ENCODE measurements around the gene MAPT.
"Not testable (repeated sequence)": the region's sequence is repeated elsewhere in the genome, so short reads cannot be mapped to it uniquely, and the experiment has no call there.

The MAPT gene

DNA sequence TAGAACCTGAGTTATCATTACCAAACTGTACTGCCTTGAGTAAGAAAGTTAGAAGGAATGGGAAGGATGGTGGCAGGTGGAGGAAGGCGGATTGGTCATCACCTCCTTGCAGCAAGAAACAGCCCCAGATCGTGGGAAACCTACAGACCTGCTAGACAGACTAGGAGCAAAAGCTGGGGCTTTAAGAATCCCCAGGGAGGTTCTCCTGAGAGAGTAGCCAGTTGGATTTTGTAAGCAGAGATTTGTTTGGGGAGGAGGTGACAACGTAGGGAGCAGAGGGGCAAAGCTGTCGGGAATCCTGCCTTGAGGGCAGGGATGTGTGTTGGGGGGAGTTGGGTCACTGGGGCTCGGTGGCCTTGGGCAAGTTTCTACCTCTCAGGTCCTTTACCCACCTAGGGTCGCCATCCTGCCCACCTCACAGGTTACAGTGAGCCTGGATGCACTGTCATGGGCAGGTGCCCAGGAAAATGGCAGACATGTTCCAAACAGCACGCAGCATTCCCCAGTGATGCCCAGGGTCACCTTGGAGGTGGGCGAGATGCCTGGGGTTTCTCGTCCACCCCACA lies 55.5 kb downstream of the MAPT start:
- no peak for DNase-seq (ENCODE audit: low read depth in 1 of 2, low spot score in 1 of 2)

DNA sequence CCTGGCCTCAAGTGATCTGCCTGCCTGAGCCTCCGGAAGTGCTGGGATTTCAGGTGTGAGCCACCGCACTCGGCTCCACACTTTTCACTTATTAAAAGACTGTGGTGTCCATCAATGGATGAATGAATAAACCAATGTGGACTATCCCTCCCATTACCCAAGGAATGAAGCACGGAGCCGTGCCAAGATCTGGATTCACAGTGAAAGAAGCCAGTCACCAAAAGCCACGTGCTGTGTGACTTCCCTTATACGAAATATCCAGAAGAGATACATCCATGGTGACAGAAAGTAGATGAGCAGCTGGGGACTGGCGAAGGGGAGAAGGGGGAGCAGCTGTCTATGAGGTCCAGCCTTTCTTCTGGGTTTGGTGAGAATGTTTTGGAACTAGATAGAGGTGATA lies 56.5 kb downstream of the MAPT start:
- no peak for DNase-seq (ENCODE audit: low read depth in 1 of 2, low spot score in 1 of 2)

DNA sequence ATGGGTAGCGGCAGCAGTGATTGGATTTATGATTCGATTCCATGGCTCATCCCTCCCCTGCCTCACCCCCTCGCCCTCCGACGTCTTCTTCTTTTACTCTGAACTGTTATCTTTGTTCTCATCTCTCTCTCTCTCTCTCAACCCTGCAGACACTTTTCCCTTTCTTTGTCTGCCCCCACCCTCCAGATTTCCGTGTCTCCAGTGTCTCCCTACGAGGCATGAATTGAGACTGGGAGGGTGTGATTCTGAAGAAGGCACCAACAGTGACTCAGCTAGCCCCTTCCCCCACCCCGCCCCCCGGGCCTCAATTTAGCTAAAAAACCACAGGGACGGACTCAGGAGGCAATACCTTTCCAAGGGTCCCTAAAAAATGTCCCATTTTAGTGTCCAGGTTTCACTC lies 57.0 kb downstream of the MAPT start:
- no peak for DNase-seq (ENCODE audit: low read depth in 1 of 2, low spot score in 1 of 2)

DNA sequence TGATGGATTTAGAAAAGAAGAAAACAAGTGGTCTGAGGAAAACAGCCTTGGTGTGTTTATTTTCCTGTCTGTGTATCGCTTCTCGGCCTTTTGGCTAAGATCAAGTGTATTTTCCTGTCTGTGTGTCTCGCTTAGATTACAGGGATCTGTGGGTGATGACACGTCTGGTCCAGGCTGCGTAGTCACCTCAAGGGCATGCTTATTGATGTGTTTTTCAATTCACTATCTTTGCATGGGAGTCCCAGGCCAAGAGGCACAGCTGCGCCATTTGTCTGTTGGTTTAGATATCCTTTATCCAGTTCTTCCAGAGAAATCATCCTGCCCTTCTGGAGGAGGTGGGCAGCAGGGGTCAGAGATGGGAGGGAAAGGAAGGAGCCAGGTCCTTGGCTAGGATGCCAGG lies 57.6 kb downstream of the MAPT start:
- DNase-seq (ENCODE audit: low read depth in 1 of 2, low spot score in 1 of 2) = no peak

DNA sequence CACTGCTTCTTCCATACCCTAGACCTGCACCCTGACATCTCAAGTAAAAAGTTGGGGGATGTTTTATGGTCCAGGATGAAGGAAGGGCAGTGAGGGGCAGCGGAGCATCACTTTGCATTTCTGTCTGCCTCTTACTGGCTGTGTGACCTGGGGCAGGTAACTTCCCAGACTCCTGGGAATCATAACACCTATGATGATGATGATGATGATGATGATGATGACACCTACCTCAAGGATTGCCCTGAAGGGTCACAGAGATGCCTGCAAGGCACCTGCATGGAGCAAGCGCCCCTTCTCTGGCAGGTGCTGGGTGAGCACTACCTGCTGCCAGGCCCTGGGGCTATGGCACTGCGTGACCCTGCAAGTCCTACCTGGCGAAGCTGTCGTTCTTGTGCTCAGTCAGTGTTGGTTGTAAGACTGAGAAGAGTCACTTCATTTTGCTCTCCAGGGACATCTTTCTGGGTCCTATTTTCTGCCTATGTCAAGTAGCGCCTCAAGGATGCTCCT lies 58.5 kb downstream of the MAPT start:
- no peak for DNase-seq (ENCODE audit: low read depth in 1 of 2, low spot score in 1 of 2)

DNA sequence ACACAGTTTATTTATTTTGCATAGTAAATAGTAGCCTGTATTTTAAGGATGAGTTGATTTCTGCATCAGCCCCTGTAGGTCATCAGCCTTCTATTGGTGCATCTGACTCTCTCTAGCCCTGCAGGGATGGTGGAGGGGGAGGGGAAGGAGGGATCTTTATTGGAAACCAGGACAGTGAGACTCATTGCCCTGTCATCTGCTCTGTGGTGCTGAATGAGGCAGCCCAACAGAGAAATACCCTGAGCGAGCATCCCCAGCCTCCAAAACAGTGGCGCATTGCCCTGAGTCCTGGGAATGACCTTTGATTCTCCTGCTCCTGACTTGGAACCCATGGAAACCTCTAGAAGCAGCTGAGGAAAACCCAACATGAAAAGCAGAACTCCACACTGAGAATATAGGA lies 59.2 kb downstream of the MAPT start:
- DNase-seq (ENCODE audit: low read depth in 1 of 2, low spot score in 1 of 2) = no peak

DNA sequence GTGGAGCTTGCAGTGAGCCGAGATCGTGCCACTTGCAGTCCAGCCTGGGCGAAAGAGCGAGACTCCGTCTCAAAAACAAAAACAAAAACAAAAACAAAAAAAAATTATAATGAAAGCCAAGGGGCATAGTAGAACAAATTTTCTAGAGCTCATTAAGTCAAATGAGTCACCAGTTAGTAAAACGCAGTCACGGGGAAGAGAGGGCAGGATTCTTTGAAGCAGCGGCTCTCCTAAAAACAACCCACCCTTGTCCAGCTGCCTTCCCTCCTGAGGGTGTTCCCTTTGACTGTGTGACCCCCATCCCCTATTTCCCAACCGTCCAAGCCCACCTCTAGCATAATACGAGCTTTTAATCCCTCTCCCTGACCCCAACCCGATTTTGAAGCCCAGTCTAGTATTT lies 60.6 kb downstream of the MAPT start:
- no peak for DNase-seq (ENCODE audit: low read depth in 1 of 2, low spot score in 1 of 2)

DNA sequence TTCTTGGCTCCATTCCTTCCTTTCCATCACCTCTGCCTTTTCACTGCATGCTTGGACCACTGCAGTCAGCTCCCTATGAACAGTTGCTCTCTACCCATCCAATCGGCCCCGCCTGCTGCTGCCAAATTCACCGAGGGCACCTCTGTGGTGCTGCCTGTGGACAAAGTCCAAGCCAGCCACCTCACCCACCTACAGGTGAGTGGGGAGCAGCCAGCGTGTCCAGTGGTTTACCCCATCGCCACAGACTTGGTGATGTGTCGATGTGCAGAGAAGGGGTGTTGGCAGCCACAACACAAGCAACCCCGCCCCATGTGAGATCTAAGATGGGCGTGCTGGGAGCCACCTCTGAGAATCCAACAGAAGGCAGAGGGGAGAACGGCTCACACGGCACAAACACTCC lies 61.0 kb downstream of the MAPT start:
- DNase-seq (ENCODE audit: low read depth in 1 of 2, low spot score in 1 of 2) = no peak

DNA sequence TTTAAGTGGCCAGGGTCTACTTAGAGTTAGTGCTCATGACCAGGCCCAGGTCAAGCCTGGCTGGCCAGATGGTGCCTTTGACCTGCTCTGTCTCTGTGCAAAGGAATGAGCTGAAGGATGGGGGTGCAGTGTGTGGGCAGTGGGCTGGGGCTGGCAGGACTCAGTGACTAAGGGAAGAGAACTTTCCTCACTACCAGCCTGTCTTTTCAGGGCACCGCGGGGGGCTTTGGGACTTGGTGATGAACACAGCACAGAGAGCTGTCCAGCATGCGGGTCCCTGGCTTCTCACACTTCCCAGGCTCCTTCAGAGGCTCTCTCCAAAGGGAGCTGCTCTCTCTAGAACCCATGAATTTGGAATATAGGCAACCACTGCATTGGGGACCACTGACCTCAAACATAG lies 61.7 kb downstream of the MAPT start:
- DNase-seq (ENCODE audit: low read depth in 1 of 2, low spot score in 1 of 2) = no peak

DNA sequence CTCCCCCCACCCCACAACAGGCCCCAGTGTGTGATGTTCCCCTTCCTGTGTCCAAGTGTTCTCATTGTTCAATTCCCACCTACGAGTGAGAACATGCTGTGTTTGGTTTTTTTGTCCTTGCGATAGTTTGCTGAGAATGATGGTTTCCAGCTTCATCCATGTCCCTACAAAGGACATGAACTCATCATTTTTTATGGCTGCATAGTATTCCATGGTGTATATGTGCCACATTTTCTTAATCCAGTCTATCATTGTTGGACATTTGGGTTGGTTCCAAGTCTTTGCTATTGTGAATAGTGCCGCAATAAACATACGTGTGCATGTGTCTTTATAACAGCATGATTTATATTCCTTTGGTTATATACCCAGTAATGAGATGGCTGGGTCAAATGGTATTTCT lies 62.4 kb downstream of the MAPT start:
- not testable (repeated sequence) for DNase-seq (ENCODE audit: low read depth in 1 of 2, low spot score in 1 of 2)

DNA sequence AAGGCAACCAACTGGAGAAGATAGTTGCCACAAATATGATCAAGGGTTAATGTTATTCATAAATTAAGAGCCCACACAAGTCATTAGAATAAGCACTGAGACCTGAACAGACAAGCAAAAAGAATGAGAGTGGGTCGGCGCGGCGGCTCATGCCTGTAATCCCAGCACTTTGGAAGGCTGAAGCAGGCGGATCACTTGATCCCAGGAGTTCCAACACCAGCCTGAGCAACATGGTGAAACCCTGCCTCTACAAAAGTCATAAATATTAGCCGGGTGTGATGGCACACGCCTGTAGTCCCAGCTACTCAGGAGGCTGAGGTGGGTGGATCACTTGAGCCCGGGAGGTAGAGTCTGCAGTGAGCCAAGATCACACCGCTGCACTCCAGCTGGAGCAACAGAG lies 64.0 kb downstream of the MAPT start:
- no peak for DNase-seq (ENCODE audit: low read depth in 1 of 2, low spot score in 1 of 2)

DNA sequence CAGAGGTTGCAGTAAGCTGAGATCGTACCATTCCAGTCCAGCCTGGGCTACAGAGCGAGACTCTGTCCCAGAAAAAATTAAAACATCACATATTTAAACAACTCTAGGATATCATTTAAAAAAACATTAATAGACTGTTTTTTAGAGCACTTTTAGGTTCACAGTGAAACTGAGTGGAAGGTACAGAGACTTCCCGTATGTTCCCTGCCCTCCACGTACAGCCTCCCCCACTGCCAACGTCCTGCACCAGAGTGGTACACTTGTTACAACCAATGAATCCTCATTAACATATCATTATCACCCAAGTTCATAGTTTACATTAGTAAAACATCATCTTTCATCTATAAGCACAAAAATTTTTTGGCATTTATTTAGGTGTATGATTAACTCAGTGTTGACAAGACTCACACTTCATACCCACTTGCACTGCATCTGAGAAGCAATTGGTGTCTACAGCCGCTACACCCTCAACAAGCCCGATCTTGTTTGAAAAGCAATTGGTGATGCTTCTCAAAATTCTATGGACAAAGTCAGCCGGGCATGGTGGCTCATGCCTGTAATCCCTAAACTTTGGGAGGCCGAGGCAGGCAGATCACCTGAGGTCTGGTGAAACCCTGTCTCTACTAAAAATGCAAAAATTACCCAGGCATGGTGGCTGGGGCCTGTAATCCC lies 64.8 kb downstream of the MAPT start:
- no peak for DNase-seq (ENCODE audit: low read depth in 1 of 2, low spot score in 1 of 2)

DNA sequence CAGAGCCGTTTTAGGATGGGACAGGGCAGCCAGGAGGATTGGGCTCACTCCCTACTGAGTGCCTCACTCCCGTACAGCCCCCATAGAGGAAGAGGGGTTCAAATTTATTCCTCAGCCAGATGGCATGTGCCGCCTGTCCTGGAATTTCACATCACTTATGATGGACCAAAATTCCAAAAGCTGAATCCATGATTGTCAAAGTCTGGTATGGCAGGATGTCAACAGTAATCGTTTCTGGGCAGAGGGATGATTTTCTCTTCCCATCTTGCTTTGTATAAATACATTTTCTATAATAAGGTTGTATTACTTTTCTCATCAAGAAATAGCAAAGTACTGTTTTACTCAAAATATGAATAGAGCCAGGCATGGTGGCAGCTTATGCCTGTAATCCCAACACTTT lies 66.0 kb downstream of the MAPT start:
- no peak for DNase-seq (ENCODE audit: low read depth in 1 of 2, low spot score in 1 of 2)

DNA sequence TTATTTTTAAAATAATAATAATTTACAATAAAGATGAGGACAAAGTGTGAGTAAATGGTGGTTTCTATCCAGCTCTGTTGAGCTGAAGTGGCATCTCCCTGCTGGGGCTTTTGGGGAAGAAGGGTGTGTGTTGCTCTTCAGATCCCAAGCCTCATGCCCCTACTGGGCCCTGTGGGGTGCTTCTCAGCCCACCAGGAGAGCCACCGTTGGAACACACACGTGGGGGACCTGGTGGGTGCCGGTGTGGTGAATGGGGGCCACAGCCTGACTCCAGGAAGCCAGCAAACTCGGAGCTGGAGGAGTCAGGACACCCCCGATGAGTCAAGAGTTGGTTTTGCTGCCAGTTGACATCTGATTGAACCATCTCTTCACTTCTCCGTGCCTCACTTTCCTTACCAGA lies 66.9 kb downstream of the MAPT start:
- no peak for DNase-seq (ENCODE audit: low read depth in 1 of 2, low spot score in 1 of 2)

DNA sequence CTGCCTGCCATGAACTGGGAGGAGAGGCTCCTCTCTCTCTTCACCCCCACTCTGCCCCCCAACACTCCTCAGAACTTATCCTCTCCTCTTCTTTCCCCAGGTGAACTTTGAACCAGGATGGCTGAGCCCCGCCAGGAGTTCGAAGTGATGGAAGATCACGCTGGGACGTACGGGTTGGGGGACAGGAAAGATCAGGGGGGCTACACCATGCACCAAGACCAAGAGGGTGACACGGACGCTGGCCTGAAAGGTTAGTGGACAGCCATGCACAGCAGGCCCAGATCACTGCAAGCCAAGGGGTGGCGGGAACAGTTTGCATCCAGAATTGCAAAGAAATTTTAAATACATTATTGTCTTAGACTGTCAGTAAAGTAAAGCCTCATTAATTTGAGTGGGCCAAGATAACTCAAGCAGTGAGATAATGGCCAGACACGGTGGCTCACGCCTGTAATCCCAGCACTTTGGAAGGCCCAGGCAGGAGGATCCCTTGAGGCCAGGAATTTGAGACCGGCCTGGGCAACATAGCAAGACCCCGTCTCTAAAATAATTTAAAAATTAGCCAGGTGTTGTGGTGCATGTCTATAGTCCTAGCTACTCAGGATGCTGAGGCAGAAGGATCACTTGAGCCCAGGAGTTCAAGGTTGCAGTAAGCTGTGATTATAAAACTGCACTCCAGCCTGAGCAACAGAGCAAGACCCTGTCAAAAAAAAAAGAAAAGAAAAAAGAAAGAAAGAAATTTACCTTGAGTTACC lies 68.0 kb downstream of the MAPT start:
- DNase-seq (ENCODE audit: low read depth in 1 of 2, low spot score in 1 of 2) = no peak

DNA sequence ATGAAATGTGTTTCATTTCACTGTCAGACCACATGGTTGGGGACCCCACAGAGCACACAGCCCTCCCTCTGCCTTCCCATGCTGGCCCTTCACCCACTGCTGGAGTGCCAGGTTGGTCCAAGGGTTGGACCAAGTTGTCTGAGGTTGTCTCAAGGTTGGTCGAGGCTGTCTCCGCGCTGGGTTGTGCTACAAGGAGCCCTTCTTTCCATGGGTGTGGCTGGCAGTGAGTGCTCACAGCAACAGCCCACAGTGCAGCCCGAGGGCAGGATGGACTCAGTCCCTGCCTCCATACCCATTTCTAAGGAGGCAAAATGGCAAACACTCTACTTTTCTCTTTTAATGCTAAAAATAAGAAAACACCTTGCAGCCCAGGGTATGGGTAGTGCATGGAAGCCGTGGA lies 68.9 kb downstream of the MAPT start:
- no peak for DNase-seq (ENCODE audit: low read depth in 1 of 2, low spot score in 1 of 2)

DNA sequence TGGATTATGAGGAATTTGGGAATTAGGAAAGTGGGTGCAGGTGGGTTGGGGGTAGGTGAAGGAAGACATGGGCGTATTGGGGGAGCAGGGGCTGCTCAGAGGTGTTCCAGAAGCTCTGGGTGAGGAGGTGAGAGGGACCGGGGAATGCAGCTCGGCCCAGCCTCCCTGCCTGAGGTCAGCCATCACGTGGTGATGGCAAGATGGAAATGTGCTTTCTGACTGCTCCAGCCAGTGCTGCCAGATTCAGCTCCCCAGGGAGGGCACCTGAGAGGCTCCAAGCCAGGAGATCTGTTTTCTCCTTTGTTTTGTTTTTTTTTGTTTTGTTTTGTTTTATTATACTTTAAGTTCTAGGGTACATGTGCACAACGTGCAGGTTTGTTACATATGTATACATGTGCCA lies 69.5 kb downstream of the MAPT start:
- no peak for DNase-seq (ENCODE audit: low read depth in 1 of 2, low spot score in 1 of 2)

DNA sequence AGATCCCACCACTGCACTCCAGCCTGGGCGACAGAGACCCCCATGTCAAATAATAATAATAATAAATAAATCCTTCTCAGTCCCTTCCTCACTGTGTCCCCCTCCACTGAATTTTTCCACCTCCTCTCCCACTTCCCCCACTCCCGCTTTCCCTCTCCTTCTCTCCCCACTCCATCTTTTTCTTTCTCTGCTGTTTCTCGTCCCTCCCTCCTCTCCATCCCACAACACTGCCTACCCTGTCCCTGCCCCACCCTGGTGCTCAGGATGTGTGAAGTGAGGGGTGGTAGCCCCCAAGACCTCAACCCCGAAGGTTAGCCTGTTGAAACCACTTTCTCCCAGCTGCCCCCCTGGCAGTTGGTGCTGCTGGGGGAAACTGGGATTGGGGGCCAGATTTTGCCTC lies 70.3 kb downstream of the MAPT start:
- DNase-seq (ENCODE audit: low read depth in 1 of 2, low spot score in 1 of 2) = no peak

DNA sequence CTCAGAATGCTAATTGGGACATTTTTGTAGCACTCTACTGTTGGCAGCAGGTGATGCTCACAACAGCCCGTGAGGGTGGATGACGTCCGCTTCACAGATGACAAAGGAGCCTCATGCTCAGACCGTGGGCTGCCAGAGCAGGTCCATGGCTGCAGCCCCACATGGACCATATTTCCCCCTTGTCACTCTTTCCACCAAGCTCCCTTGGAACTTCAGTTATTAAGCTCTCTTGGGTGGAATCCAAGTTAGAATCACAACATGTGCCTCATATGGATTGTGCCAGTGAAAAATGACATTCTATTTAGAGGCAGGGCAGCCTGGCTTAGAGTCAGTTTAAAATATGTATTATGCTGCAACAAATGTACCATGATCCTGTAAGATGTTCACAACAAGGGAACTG lies 71.5 kb downstream of the MAPT start:
- DNase-seq (ENCODE audit: low read depth in 1 of 2, low spot score in 1 of 2) = no peak

DNA sequence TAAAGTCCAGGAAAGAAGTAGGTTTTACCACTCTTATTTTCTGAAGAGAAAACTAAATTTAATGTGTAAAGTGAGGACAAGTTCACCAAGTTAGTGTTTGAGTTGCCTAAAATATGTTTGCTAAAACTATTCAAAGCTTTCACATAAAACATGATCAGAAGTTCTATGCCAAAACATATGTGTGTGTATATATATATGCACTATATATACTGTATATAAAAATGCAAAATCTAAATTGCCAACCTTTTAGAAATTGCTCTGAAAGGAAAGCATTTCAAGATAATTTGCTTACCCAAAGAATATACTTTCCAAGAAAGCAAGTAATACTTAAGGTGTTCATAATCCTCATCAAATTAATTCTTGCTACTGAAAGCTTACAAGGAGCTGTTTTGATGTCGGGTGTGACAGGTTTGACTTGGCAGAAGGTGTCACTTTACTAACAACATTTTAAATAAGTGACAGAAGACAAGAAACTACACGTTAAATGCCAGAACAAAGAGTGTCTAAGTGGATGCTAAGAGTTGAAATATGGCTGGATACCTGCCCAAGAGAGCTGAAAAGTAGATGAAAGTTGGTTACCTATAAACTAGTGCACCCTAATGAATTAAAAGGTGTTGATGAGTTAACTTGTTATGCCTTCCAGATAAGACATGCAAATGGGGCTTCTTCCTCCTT lies 72.4 kb downstream of the MAPT start:
- DNase-seq (ENCODE audit: low read depth in 1 of 2, low spot score in 1 of 2) = no peak

DNA sequence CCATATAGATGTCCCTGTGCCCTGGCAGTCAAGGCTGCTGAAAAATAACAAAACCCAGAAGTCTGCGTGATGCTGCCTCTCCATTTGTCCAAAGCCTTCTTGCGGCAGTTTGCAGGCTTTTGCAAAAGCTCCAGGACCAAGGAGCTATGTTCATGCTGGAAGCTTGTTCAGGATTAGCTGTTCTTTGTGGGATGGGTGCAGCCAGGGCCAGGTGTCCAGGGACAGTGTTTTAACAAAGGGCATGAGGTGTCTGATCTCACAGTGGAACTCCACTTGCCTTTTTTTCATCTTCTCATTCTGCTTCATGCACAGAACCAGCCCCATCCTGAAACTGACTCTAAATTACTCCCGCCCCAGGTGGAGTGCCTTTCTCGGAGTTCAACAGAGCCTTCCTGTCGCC lies 73.0 kb downstream of the MAPT start:
- DNase-seq (ENCODE audit: low read depth in 1 of 2, low spot score in 1 of 2) = no peak

DNA sequence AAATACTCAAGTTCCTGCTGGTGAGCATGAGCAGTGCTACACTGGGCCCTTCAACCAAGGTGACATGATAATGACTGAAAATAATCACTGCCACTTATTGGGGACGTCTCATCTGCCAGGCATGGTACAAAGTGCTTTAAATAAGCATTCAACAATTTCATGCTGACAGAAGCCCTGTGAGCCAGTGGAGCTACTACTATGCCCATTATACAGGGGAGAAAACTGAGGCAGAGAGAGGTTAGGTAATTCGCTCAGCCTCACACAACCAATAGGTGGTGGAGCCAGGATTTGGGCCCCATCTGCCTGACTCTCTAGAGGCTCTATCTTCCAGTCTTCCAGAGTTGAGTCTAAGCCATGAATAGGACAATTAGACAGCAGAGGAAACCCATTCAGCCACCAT lies 74.4 kb downstream of the MAPT start:
- no peak for DNase-seq (ENCODE audit: low read depth in 1 of 2, low spot score in 1 of 2)
